ENCODE data around the gene TPCN2.

The TPCN2 gene

DNA sequence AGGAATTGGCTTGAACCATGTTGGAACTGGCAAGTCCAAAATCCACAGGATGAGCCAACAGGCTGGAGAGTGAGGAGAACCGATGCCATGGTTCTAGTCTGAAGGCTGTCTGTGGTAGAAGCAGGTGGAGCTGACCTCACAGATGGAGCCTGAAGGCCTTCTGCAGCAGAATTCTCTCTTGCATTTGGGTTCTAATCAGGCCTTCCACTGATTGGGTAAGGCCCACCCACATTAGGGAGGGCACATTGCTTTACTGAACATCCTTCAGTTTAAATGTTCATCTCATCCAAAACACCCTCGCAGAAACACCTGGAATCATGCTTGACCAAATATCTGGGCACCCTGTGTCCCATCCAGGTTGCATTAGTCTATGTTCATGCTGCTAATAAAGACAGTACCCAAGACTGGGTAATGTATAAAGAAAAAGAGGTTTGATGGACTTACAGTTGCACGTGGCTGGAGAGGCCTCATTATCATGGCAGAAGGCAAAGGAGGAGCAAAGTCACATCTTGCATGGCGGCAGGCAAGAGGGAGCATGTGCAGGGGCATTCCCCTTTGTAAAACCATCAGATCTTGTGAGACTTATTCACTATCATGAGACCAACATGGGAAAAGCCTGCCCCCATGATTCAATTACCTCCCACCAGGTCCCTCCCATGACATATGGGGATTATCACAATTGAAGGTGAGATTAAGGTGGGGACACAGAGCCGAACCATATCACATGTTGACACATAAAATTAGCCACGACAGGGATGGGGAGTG, 122.9 kb downstream of the TPCN2 start:
- peak; percentile 25 for DNase-seq

GRCh38 chr11:69172674-69173073, 123.9 kb downstream of the TPCN2 start:
- DNase-seq: peak; percentile 15

- no peak for DNase-seq
Measured at GRCh38 chr11:69173331-69173730, 124.6 kb downstream of the TPCN2 start.

- no peak for DNase-seq
Measured at GRCh38 chr11:69173925-69174581, 125.3 kb downstream of the TPCN2 start.

GRCh38 chr11:69174841-69175240, 126.1 kb downstream of the TPCN2 start:
- DNase-seq: no peak

- no peak for DNase-seq
Measured at GRCh38 chr11:69178819-69179482, 130.2 kb downstream of the TPCN2 start.

- no peak for DNase-seq
Measured at GRCh38 chr11:69180226-69180625, 131.5 kb downstream of the TPCN2 start.

GRCh38 chr11:69180726-69181125, 132.0 kb downstream of the TPCN2 start:
- no peak for DNase-seq

- no peak for DNase-seq
Measured at GRCh38 chr11:69183613-69184012, 134.9 kb downstream of the TPCN2 start.

Measured in NCI-H82 (cell line).